GM23248 (cell line): ENCODE measurements around the gene C2orf42. TPM values are rescaled to one million over a fixed set of nuclear protein-coding genes. Genes with fewer than 3 reads are reported as not detected.
A peak's percentile ranks its signal among the peaks of the same experiment; 100 is the strongest.

Source experiments
- DNase-seq: peaks from one replicate; pipeline ENCODE4 v3.0.0-alpha.2; 2015
- H2AFZ ChIP-seq: fragments of 200-600 bp; sonication (generic); 2 replicates; pipeline ENCODE4 v1.6.1; 2016; ENCODE audit warnings: antibody characterized with exemption
- H3F3A ChIP-seq: fragments of 200-600 bp; sonication (generic); 2 replicates; pipeline ENCODE4 v1.6.1; 2016; ENCODE audit warnings: mild to moderate bottlenecking, antibody characterized with exemption, mixed run types; ENCODE audit not compliant: insufficient read depth
- H3K27ac ChIP-seq: fragments of 200-600 bp; sonication (generic); 2 replicates; pipeline ENCODE4 v1.5.1; 2016; ENCODE audit warnings: mild to moderate bottlenecking
- H3K27me3 ChIP-seq: fragments of 200-600 bp; sonication (generic); replicated peaks from 2 replicates; pipeline ENCODE4 v1.6.1; 2016; ENCODE audit warnings: mild to moderate bottlenecking; ENCODE audit not compliant: insufficient read depth
- H3K36me3 ChIP-seq: fragments of 200-600 bp; sonication (generic); 2 replicates; pipeline ENCODE4 v1.6.1; 2016; ENCODE audit warnings: low read depth, mild to moderate bottlenecking
- H3K4me1 ChIP-seq: fragments of 200-600 bp; sonication (generic); 2 replicates; pipeline ENCODE4 v1.6.1; 2016; ENCODE audit warnings: mild to moderate bottlenecking; ENCODE audit not compliant: insufficient read depth
- H3K4me2 ChIP-seq: fragments of 200-600 bp; sonication (generic); one replicate; pipeline ENCODE4 v1.6.1; 2016; ENCODE audit warnings: mild to moderate bottlenecking; ENCODE audit not compliant: unreplicated experiment
- H3K4me3 ChIP-seq: fragments of 200-600 bp; sonication (generic); 2 replicates; pipeline ENCODE4 v1.5.1; 2016; ENCODE audit warnings: mild to moderate bottlenecking
- H3K79me2 ChIP-seq: fragments of 200-600 bp; sonication (generic); 2 replicates; pipeline ENCODE4 v1.6.1; 2016; ENCODE audit warnings: mild to moderate bottlenecking; ENCODE audit not compliant: insufficient read depth
- H3K9ac ChIP-seq: fragments of 200-600 bp; sonication (generic); 2 replicates; pipeline ENCODE4 v1.6.1; 2016; ENCODE audit warnings: mild to moderate bottlenecking
- H3K9me2 ChIP-seq: fragments of 200-600 bp; sonication (generic); 2 replicates; pipeline ENCODE4 v1.6.1; 2016; ENCODE audit warnings: mixed run types, mild to moderate bottlenecking, moderate library complexity; ENCODE audit not compliant: insufficient read depth
- H3K9me3 ChIP-seq: fragments of 200-600 bp; sonication (generic); one replicate; pipeline ENCODE4 v1.6.1; 2017; ENCODE audit warnings: low read depth
- H4K20me1 ChIP-seq: fragments of 200-600 bp; sonication (generic); 2 replicates; pipeline ENCODE4 v1.6.0; 2016; ENCODE audit not compliant: insufficient read depth
- EZH2 ChIP-seq: fragments of 200-600 bp; sonication (generic); IDR thresholded peaks from 2 replicates; pipeline ENCODE4 v1.6.1; 2018; ENCODE audit warnings: antibody characterized with exemption, mild to moderate bottlenecking; ENCODE audit not compliant: insufficient read depth, poor library complexity, severe bottlenecking
- EZH2phosphoT487 ChIP-seq: fragments of 200-600 bp; sonication (generic); IDR thresholded peaks from 2 replicates; pipeline ENCODE4 v1.6.1; 2018; ENCODE audit warnings: antibody characterized with exemption, moderate library complexity, mild to moderate bottlenecking, low read depth; ENCODE audit not compliant: insufficient read depth
- WGBS, 2 experiments: methylation state at CpG; one replicate each; pipeline ENCODE4 v1.1.6; 2015 to 2017; ENCODE audit warnings: low lambda C conversion rate in 2 of 2, low coverage in 1 of 2; ENCODE audit errors: missing lambda C conversion rate in 2 of 2; 5-methylcytosine and 5-hydroxymethylcytosine counted together
- in situ Hi-C: fragments of 300-500 bp; cut with MboI; formaldehyde crosslinking; loops from 2 replicates; pipeline ENCODE4 v1.15.0; 2020
- polyA plus RNA-seq: library from polyadenylated mRNA; unstranded; fragments of >200 nt; fragmentation: Nextera tagmentation; extraction: Ambion mirVana; gene quantifications from 2 replicates; pipeline ENCODE4 v1.2.1, GENCODE V29; 2016
- total RNA-seq: library from RNA; depleted of rRNA; stranded (reverse); fragments of >200 nt; shearing (Covaris generic); gene quantifications from 2 replicates; pipeline ENCODE4 v1.2.3, GENCODE V29; 2014

C2orf42 gene
- total and polyA plus RNA-seq, 2 experiments from 2014 or later = 15.7 to 23.2 TPM

DNA sequence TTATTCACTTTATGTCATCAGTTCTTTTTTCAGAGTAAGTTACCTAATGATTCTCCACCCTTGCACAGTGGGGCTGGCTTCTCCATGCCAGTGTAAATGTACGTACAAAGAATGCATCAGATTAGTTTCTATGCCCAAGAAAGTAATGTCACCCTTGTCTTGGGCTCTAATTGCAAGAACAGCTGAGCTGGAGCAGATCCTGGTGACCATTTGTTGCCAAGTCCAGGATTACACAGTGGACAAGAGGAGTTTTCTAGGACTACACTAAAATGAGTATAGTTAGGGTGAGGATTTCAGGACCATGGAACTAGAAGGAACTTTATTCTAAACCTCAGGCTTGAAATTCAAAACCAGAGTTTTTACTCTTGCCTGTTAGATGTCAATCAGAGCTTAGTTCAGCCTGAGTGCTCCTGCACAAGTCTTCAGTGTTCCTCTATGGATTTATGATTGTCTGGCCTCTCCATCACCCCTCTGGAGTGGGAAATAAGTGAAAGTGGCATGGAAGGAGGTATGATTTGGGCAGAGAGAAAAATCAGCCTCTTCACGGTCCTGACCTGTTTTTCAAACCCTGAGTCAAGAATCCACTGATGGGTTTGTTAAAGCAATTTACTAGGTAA, 73.8 kb downstream of the C2orf42 start:
- Histone ChIP-seq H4K20me1 (no peaks in the 10 kb centered on the region), H3K36me3 (no peaks in the 10 kb centered on the region), H3K9me2 (no peaks in the 10 kb centered on the region), H3K4me2 (no peak overlapping the region), H3K9me3 (no peaks in the 10 kb centered on the region), H3F3A (peaks cover 14% of the 10 kb centered on the region; the same call in 1 of the 2 replicates), H2AFZ (no peak overlapping the region), H3K27ac (no peak overlapping the region), H3K79me2 (no peaks in the 10 kb centered on the region), H3K9ac (no peak overlapping the region), H3K4me3 (no peak overlapping the region), H3K4me1 (peaks cover 21% of the 10 kb centered on the region), H3K27me3 (no peaks in the 10 kb centered on the region)
- no peak for DNase-seq
- 73 to 80% methylated on average over 2 of the region's 2 CpGs for WGBS, 2 experiments
- TF ChIP-seq EZH2 = no peak
- TF ChIP-seq EZH2phosphoT487 = no peak
- in situ Hi-C loops = no loop called here

DNA sequence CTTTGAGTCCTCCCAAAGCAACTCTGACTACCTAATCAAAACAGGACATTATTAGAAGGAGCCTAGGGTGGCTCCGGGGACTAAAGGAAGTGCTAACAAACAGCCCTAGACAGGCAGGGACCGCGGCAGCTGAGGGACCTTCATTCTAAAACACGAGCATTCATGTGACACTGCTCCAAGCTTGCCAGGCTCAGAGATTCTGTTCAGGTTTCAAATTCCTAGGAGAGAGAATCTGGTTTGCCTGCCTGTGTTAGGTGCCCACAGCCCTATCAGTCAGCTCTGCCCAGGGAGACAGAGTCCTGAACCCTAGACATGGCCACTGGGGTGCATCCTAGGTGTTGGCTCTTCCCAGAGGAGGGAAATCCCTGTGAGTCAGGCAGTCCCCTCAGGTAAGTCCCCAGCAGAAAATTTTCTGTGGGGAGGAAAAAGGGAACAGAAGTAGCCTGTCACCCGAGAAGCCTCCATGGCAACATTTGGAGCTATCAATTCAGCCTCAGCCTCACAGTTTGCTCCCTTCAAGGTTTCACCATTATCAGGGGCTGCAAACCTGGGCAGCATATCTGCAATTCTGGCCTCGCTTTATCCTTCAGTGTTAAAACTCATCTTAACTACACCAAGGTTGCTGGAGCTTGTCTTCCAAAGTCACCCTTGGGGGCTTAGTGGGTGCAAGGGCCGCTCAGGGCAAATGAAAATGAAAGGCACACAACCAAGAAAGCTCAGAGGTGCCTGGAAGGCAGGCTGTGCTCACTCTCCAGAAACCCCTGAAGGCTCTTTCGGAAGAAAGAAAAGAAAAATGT, 75.0 kb downstream of the C2orf42 start:
- H2AFZ ChIP-seq = 0 out of 2 replicates have a peak overlapping the region, but pooled peaks have one; percentile 16
- no peak overlapping the region for H3K27ac ChIP-seq
- in situ Hi-C loops = no loop called here
- H3K4me3 ChIP-seq = no peak overlapping the region
- WGBS, 2 experiments = 73 to 76% methylated on average over 8 of the region's 8 CpGs
- peaks cover 19% of the 10 kb centered on the region; the same call in 1 of the 2 replicates for H3F3A ChIP-seq
- no peaks in the 10 kb centered on the region for H4K20me1 ChIP-seq
- no peak for TF ChIP-seq EZH2
- TF ChIP-seq EZH2phosphoT487 = no peak
- no peak overlapping the region for H3K9ac ChIP-seq
- H3K36me3 ChIP-seq = no peaks in the 10 kb centered on the region
- H3K79me2 ChIP-seq = no peaks in the 10 kb centered on the region
- H3K9me3 ChIP-seq = no peaks in the 10 kb centered on the region
- H3K4me1 ChIP-seq = peaks cover 31% of the 10 kb centered on the region
- no peaks in the 10 kb centered on the region for H3K9me2 ChIP-seq
- DNase-seq = no peak
- no peak overlapping the region for H3K4me2 ChIP-seq
- H3K27me3 ChIP-seq = no peaks in the 10 kb centered on the region

DNA sequence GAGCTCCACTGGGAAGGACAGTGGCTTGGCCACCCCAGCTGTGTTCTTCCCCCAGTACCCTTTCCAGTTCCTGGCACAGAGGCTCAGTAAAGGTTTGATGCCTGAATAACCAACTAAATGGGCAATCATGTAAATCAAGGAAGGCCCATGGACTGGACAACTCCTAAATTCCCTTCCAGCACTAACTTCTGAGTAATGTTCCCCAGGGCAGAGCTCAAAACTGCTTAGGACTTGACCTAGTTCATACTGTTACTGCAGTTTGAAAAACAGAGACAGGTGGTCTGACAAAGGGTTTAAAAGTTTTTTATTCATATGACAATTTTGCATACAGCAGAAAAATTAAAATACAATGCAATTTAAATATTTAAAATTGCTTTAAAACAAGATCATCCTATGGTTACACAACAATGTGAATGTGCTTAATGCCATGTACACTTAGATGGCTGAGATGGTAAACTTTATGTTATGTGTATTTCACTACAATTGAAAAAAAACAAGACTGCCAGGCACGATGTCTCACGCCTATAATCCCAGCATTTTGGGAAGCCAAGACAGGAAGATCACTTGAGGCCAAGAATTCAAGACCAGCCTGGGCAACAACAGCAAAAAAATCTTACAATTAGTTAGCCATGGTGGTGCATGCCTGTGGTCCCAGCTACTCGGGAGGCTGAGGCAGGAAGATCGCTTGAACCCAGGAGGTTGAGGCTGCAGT, 77.3 kb downstream of the C2orf42 start:
- TF ChIP-seq EZH2phosphoT487 = no peak
- no peak for TF ChIP-seq EZH2
- H3K79me2 ChIP-seq = no peaks in the 10 kb centered on the region
- DNase-seq = no peak
- no peak overlapping the region for H3K4me3 ChIP-seq
- H3K4me2 ChIP-seq = peak overlapping the region; percentile 9
- no peaks in the 10 kb centered on the region for H4K20me1 ChIP-seq
- no peaks in the 10 kb centered on the region for H3K36me3 ChIP-seq
- H3K9me3 ChIP-seq = no peaks in the 10 kb centered on the region
- no peaks in the 10 kb centered on the region for H3K27me3 ChIP-seq
- in situ Hi-C loops = no loop called here
- peaks cover 31% of the 10 kb centered on the region for H3K4me1 ChIP-seq
- no peak overlapping the region for H3K27ac ChIP-seq
- H3K9me2 ChIP-seq = no peaks in the 10 kb centered on the region
- 67 to 68% methylated on average over 4 of the region's 4 CpGs for WGBS, 2 experiments
- no peak overlapping the region for H3K9ac ChIP-seq
- peaks cover 19% of the 10 kb centered on the region; the same call in 1 of the 2 replicates for H3F3A ChIP-seq
- H2AFZ ChIP-seq = peak overlapping the region; percentile 19; the same call in 1 of the 2 replicates
